Immature natural killer cell (primary cell): ENCODE data around the gene XPO5. TPM values are rescaled to one million over a fixed set of nuclear protein-coding genes. Genes with fewer than 3 reads are reported as not detected.
"Not testable (repeated sequence)": the region's sequence is repeated elsewhere in the genome, so short reads cannot be mapped to it uniquely, and the experiment has no call there.

ENCODE experiments used
- DNase-seq, 3 donors: peaks; one replicate each; pipeline ENCODE4 v3.0.0; 2022; ENCODE audit warnings: mixed read lengths in 1 of 3
- H3K27ac Mint-ChIP-seq, 6 donors: one replicate each; pipeline ENCODE4 v1.8.0; 2020; ENCODE audit warnings: mixed read lengths in 6 of 6, mild to moderate bottlenecking in 5 of 6, inconsistent platforms in 4 of 6, moderate library complexity in 3 of 6
- H3K27me3 Mint-ChIP-seq, 3 donors: one replicate each; pipeline ENCODE4 v1.8.0; 2020 to 2021; ENCODE audit warnings: low read depth in 3 of 3, mild to moderate bottlenecking in 3 of 3, mixed read lengths in 3 of 3, moderate library complexity in 3 of 3, inconsistent platforms in 1 of 3
- H3K36me3 Mint-ChIP-seq, 3 donors: one replicate each; pipeline ENCODE4 v1.8.0; 2020; ENCODE audit warnings: mixed read lengths in 3 of 3, inconsistent platforms in 2 of 3, mild to moderate bottlenecking in 2 of 3
- H3K4me1 Mint-ChIP-seq, 2 donors: one replicate each; pipeline ENCODE4 v1.8.0; 2020; ENCODE audit warnings: inconsistent platforms in 2 of 2, mild to moderate bottlenecking in 2 of 2, mixed read lengths in 2 of 2, moderate library complexity in 1 of 2
- H3K4me3 Mint-ChIP-seq, 5 donors: one replicate each; pipeline ENCODE4 v1.8.0; 2020; ENCODE audit warnings: mild to moderate bottlenecking in 5 of 5, mixed read lengths in 5 of 5, inconsistent platforms in 3 of 5, moderate library complexity in 3 of 5
- H3K9me3 Mint-ChIP-seq, 6 donors: one replicate each; pipeline ENCODE4 v1.8.0; 2020; ENCODE audit warnings: mild to moderate bottlenecking in 6 of 6, mixed read lengths in 6 of 6, inconsistent platforms in 4 of 6, moderate library complexity in 3 of 6
- polyA plus RNA-seq, 3 donors: library from polyadenylated mRNA; unstranded; fragments of 300-500 nt; fragmentation: Illumina TruSeq; gene quantifications; one replicate each; pipeline ENCODE4 v1.2.3, GENCODE V29; 2021

Gene XPO5
- polyA plus RNA-seq, 3 donors from 2014 or later, result 5.4 to 14.1 (median 9.1) TPM

- Mint-ChIP-seq H3K4me1 (peaks cover 3 to 6% of the 10 kb centered on the region in 2 donors), H3K4me3 (no peak overlapping the region), H3K27ac (peak overlapping the region in 1 of 6 donors; percentile 2), H3K9me3 (no peaks in the 10 kb centered on the region), H3K27me3 (no peaks in the 10 kb centered on the region), H3K36me3 (peaks cover 8 to 24% (median 14%) of the 10 kb centered on the region in 3 donors)
- no peak for DNase-seq
Measured at GRCh38 chr6:43608807-43609206, 33.0 kb upstream of the XPO5 start.

GRCh38 chr6:43608310-43608763 is 32.5 kb upstream of the XPO5 start:
- Mint-ChIP-seq H3K4me3 (no peak overlapping the region), H3K27me3 (no peaks in the 10 kb centered on the region), H3K9me3 (no peaks in the 10 kb centered on the region), H3K36me3 (peaks cover 8 to 24% (median 11%) of the 10 kb centered on the region in 3 donors), H3K4me1 (peaks cover 3 to 6% of the 10 kb centered on the region in 2 donors), H3K27ac (peak overlapping the region in 3 of 6 donors; percentile 13 to 52 (median 15))
- peak; percentile 28 to 39 (median 30) for DNase-seq

- H3K4me3 Mint-ChIP-seq, result no peak overlapping the region
- H3K4me1 Mint-ChIP-seq, result peaks cover 3 to 6% of the 10 kb centered on the region in 2 donors
- H3K27me3 Mint-ChIP-seq, result no peaks in the 10 kb centered on the region
- no peak overlapping the region for H3K27ac Mint-ChIP-seq
- DNase-seq, result no peak
- H3K9me3 Mint-ChIP-seq, result no peaks in the 10 kb centered on the region
- H3K36me3 Mint-ChIP-seq, result peaks cover 8 to 31% (median 15%) of the 10 kb centered on the region in 3 donors
Measured at GRCh38 chr6:43606019-43606418, 30.2 kb upstream of the XPO5 start.

DNA sequence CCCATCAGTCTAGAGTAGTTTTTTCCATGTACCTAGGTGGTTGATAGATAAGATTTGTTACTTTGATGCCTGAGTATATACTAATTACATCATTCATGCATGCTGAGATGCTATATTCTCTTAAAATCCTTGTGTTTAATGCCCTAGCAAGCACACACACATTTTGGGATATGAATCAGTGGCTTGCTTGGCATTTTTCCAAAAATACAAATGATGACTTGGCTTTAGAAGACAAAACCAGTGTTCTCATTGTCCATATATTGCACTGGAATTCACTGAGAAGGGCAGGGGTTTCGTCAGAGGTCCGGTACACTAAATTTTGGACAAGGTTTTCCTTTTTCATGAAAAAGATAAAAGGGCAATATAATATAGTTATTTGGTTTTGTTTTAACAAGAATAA is 28.3 kb upstream of the XPO5 start:
- peak overlapping the region in 1 of 6 donors; percentile 68 for H3K27ac Mint-ChIP-seq
- peaks cover 3 to 6% of the 10 kb centered on the region in 2 donors for H3K4me1 Mint-ChIP-seq
- H3K27me3 Mint-ChIP-seq, result no peaks in the 10 kb centered on the region
- DNase-seq, result no peak
- peaks cover 11 to 24% (median 15%) of the 10 kb centered on the region in 3 donors for H3K36me3 Mint-ChIP-seq
- H3K4me3 Mint-ChIP-seq, result no peak overlapping the region
- H3K9me3 Mint-ChIP-seq, result no peaks in the 10 kb centered on the region

GRCh38 chr6:43600595-43600994 is 24.8 kb upstream of the XPO5 start:
- no peak for DNase-seq
- H3K27ac Mint-ChIP-seq, result no peak overlapping the region
- H3K4me1 Mint-ChIP-seq, result no peaks in the 10 kb centered on the region
- peaks cover 7 to 16% (median 9%) of the 10 kb centered on the region in 3 donors for H3K36me3 Mint-ChIP-seq
- no peaks in the 10 kb centered on the region for H3K27me3 Mint-ChIP-seq
- no peak overlapping the region for H3K4me3 Mint-ChIP-seq
- no peaks in the 10 kb centered on the region for H3K9me3 Mint-ChIP-seq

DNA sequence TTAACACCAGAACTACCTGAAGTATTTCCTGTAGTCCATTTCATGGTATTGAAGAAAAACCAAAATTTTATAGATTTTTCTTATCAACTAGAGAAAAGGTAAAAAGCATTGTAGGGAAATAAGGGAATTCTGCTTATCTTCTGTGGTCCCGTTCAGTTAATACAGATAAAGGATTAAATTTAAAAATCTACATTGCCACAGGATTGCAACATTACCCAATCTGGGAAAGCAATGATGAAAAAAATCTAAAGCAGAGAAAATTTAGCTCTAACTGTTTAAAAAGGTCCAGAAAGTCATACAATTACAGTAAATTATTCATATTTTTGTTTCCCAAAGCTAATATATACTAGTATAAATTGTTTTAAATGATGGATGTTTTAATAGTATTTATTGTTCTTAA is 18.1 kb upstream of the XPO5 start:
- H3K27ac Mint-ChIP-seq, result no peak overlapping the region
- H3K4me1 Mint-ChIP-seq, result no peaks in the 10 kb centered on the region
- H3K9me3 Mint-ChIP-seq, result no peaks in the 10 kb centered on the region
- peaks cover 0 to 13% (median 8%) of the 10 kb centered on the region in 3 donors for H3K36me3 Mint-ChIP-seq
- H3K27me3 Mint-ChIP-seq, result no peaks in the 10 kb centered on the region
- no peak for DNase-seq
- no peak overlapping the region for H3K4me3 Mint-ChIP-seq

DNA sequence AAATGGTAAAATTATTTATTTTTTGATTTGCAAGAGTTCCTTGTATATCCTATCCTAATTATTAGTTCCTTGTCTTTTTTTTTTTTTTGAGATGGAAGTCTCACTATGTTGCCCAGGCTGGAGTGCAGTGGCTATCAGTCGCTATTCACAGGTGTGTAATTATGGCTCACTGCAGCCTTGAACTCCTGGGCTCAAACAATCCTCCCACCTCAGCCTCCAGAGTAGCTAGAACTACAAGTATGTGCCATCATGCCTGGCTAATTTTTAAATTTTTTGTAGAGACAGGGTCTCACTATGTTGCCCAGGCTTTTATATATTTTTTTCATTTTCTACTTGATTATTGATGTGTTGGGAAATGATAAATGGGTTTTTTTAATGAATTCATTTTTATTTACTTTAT is 13.7 kb upstream of the XPO5 start:
- not testable (repeated sequence) for H3K4me3 Mint-ChIP-seq, H3K27me3 Mint-ChIP-seq, DNase-seq, H3K27ac Mint-ChIP-seq, H3K9me3 Mint-ChIP-seq
- Mint-ChIP-seq H3K36me3 (peaks cover 7 to 22% (median 18%) of the 10 kb centered on the region in 3 donors), H3K4me1 (peaks cover 8 to 12% of the 10 kb centered on the region in 2 donors)

GRCh38 chr6:43588194-43588593 is 12.4 kb upstream of the XPO5 start:
- Mint-ChIP-seq H3K36me3 (peaks cover 13 to 26% (median 17%) of the 10 kb centered on the region in 3 donors), H3K27ac (no peak overlapping the region), H3K4me1 (peaks cover 15 to 25% of the 10 kb centered on the region in 2 donors), H3K27me3 (no peaks in the 10 kb centered on the region), H3K4me3 (no peak overlapping the region), H3K9me3 (no peaks in the 10 kb centered on the region)
- no peak for DNase-seq

DNA sequence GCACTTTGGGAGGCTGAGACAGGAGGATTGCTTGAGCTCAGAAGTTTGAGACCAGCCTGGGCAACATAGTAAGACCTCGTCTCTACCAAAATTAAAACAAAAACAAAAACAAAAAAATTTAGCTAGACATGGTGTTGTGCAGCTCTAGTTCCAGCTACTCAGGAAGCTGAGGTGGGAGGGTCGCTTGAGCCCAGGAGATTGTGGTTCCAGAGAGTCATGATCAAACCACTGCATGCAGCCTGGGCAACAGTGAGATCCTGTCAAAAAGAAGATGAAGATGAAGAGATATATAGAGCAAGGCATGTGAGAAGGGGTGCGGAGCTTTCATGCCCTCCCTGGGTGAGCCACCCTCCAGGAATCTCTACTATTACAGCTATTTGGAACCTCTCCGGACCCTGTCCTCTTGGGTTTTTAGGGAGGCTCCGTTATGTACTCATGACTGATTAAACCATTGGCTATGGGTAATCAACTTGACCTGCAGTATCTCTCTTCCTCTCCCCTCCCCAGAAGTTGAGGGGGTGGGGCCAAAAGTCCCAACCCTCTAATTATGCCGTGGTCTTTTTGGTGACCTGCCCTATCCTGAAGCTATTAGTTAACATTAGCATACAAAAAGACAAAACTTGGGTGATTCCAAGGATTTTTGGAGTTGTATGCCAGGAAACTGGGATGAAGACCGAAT is 9.2 kb upstream of the XPO5 start:
- DNase-seq, result peak in 2 of 3 donors; percentile 8 to 15
- H3K36me3 Mint-ChIP-seq, result peaks cover 13 to 24% (median 15%) of the 10 kb centered on the region in 3 donors
- H3K4me1 Mint-ChIP-seq, result peaks cover 15 to 25% of the 10 kb centered on the region in 2 donors
- H3K4me3 Mint-ChIP-seq, result peak overlapping the region; percentile 34 to 69 (median 52)
- H3K9me3 Mint-ChIP-seq, result no peaks in the 10 kb centered on the region
- H3K27me3 Mint-ChIP-seq, result no peaks in the 10 kb centered on the region
- peak overlapping the region; percentile 60 to 93 (median 84) for H3K27ac Mint-ChIP-seq

DNA sequence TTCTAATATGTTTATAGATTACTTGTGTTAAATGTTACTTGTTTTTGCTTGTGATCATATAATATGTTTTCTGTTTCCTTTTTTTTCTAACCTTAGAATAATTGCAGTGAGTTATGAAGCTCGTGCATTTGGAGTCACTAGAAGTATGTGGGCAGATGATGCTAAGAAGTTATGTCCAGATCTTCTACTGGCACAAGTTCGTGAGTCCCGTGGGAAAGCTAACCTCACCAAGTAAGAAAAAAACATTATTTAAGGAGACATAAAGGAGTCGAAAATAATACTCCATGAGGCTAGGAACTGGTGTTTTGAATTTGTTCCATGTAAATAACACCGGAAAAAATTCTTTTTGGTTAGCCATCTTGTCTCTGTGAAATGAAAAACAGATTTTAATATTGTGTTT is 7.1 kb upstream of the XPO5 start:
- Mint-ChIP-seq H3K4me3 (no peak overlapping the region), H3K4me1 (peaks cover 22 to 40% of the 10 kb centered on the region in 2 donors), H3K27me3 (no peaks in the 10 kb centered on the region), H3K27ac (peak overlapping the region in 2 of 6 donors; percentile 52 to 55), H3K9me3 (no peaks in the 10 kb centered on the region), H3K36me3 (peaks cover 8 to 16% (median 10%) of the 10 kb centered on the region in 3 donors)
- DNase-seq, result no peak

- Mint-ChIP-seq H3K4me3 (no peak overlapping the region), H3K9me3 (no peaks in the 10 kb centered on the region), H3K4me1 (peaks cover 29 to 53% of the 10 kb centered on the region in 2 donors)
Measured at GRCh38 chr6:43579171-43579570, 3.3 kb upstream of the XPO5 start.

GRCh38 chr6:43578748-43579147 is 2.9 kb upstream of the XPO5 start:
- no peak for DNase-seq
- peaks cover 0 to 6% (median 0%) of the 10 kb centered on the region in 3 donors for H3K27me3 Mint-ChIP-seq
- H3K27ac Mint-ChIP-seq, result peak overlapping the region in 4 of 6 donors; percentile 15 to 83 (median 52)
- H3K4me3 Mint-ChIP-seq, result no peak overlapping the region
- H3K4me1 Mint-ChIP-seq, result peaks cover 26 to 49% of the 10 kb centered on the region in 2 donors
- H3K36me3 Mint-ChIP-seq, result peaks cover 3 to 5% (median 5%) of the 10 kb centered on the region in 3 donors
- no peaks in the 10 kb centered on the region for H3K9me3 Mint-ChIP-seq

More at GRCh38 chr6:43579171-43579570, 3.3 kb upstream of the XPO5 start:
- Mint-ChIP-seq H3K27ac (peak overlapping the region in 4 of 6 donors; percentile 13 to 77 (median 30)), H3K36me3 (peaks cover 3 to 6% (median 5%) of the 10 kb centered on the region in 3 donors), H3K27me3 (peaks cover 0 to 6% (median 0%) of the 10 kb centered on the region in 3 donors)
- no peak for DNase-seq

DNA sequence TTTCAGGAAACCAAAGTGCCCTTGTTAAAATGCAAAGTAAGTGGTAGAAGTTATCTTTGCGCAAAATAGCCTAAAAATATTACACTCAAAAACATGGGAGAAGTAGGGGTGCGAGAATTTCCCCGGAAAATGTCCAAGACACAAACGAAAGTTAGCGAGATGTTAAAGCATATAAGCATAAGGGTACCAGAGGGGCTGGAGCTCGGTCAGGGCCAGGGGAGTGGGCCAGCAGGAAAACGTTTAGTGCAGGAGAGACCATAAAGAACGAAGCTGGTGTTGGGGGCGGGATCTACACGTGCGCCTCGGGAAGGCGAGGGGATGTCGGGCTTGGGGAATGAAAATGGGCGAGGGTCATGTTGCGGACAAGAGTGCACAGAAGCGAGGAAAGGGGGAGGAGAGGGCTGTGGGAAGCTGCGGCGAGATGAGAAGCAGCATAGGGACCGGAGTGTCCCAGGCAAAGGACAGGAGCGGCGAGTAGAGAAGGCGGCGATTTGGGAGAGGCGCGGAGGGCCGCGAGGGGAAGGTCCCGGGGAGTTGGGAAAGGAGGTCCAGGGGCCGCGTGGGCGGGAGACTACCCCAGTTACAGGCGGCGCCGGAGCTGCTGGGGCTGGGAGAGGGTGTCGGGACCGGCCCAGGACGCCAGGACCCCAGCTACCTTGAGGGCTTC is 600 bp downstream of the XPO5 start:
- H3K27me3 Mint-ChIP-seq, result peaks cover 0 to 6% (median 0%) of the 10 kb centered on the region in 3 donors
- H3K4me1 Mint-ChIP-seq, result peaks cover 26 to 44% of the 10 kb centered on the region in 2 donors
- H3K27ac Mint-ChIP-seq, result peak overlapping the region; percentile 76 to 97 (median 92)
- H3K4me3 Mint-ChIP-seq, result peak overlapping the region; percentile 90 to 98 (median 91)
- H3K36me3 Mint-ChIP-seq, result peaks cover 7 to 11% (median 10%) of the 10 kb centered on the region in 3 donors
- peak in 1 of 3 donors; percentile 2 for DNase-seq
- no peaks in the 10 kb centered on the region for H3K9me3 Mint-ChIP-seq

DNA sequence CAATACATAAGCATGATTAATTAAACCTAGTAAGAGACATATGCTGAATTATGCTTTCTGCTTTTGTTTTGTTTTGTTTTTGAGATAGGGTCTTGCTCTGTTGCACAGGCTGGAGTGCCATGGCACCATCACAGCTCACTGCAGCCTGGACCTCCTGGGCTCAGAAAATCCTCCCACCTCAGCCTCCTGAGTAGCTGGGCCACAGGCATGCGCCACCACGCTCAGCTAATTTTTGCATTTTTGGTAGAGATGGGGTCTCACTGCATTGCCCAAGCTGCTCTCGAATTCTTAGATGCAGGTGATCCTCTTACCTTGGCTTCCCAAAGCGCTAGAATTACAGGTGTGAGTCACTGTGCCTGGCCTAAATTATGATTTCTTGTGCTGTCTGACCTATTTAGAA is 3.8 kb downstream of the XPO5 start:
- H3K36me3 Mint-ChIP-seq, result peaks cover 18 to 24% (median 21%) of the 10 kb centered on the region in 3 donors
- no peak overlapping the region for H3K27ac Mint-ChIP-seq
- H3K4me3 Mint-ChIP-seq, result no peak overlapping the region
- peaks cover 13 to 22% of the 10 kb centered on the region in 2 donors for H3K4me1 Mint-ChIP-seq
- no peak for DNase-seq
- no peaks in the 10 kb centered on the region for H3K9me3 Mint-ChIP-seq
- peaks cover 0 to 6% (median 0%) of the 10 kb centered on the region in 3 donors for H3K27me3 Mint-ChIP-seq
